ENCODE data around the gene FRMPD2.
"Not testable (repeated sequence)": the region's sequence is repeated elsewhere in the genome, so short reads cannot be mapped to it uniquely, and the experiment has no call there.

Gene FRMPD2

GRCh38 chr10:48205918-48206317 lies 68.6 kb downstream of the FRMPD2 start:
- Histone ChIP-seq H3K9me3 (ENCODE audit: control insufficient read depth, insufficient read depth, low read length) (no peaks in the 10 kb centered on the region), H3K36me3 (ENCODE audit: insufficient read depth, low read length) (no peaks in the 10 kb centered on the region), H3K9ac (ENCODE audit: low read depth, low read length) (no peak overlapping the region), H3K4me1 (ENCODE audit: insufficient read depth, low read length) (no peaks in the 10 kb centered on the region)

- H3K4me1 ChIP-seq (ENCODE audit: insufficient read depth, low read length), result no peaks in the 10 kb centered on the region
- H3K9me3 ChIP-seq (ENCODE audit: control insufficient read depth, insufficient read depth, low read length), result no peaks in the 10 kb centered on the region; the same call in 1 of the 2 replicates
- no peak overlapping the region for H3K9ac ChIP-seq (ENCODE audit: low read depth, low read length)
- no peaks in the 10 kb centered on the region for H3K36me3 ChIP-seq (ENCODE audit: insufficient read depth, low read length)
Observed at GRCh38 chr10:48199580-48200377, 74.7 kb downstream of the FRMPD2 start.

- H3K9me3 ChIP-seq (ENCODE audit: control insufficient read depth, insufficient read depth, low read length), result no peaks in the 10 kb centered on the region; the same call in 1 of the 2 replicates
- H3K9ac ChIP-seq (ENCODE audit: low read depth, low read length), result no peak overlapping the region
- H3K36me3 ChIP-seq (ENCODE audit: insufficient read depth, low read length), result no peaks in the 10 kb centered on the region
- H3K4me1 ChIP-seq (ENCODE audit: insufficient read depth, low read length), result 0 out of 2 replicates have a peak, but pooled peaks cover 3% of the 10 kb centered on the region
Observed at GRCh38 chr10:48197236-48197899, 77.1 kb downstream of the FRMPD2 start.

- Histone ChIP-seq H3K9me3 (ENCODE audit: control insufficient read depth, insufficient read depth, low read length) (no peaks in the 10 kb centered on the region; the same call in 1 of the 2 replicates), H3K4me1 (ENCODE audit: insufficient read depth, low read length) (0 out of 2 replicates have a peak, but pooled peaks cover 3% of the 10 kb centered on the region)
Observed at GRCh38 chr10:48195803-48196202, 78.7 kb downstream of the FRMPD2 start.

GRCh38 chr10:48194830-48195229 lies 79.7 kb downstream of the FRMPD2 start:
- no peak overlapping the region for H3K9ac ChIP-seq (ENCODE audit: low read depth, low read length)
- no peaks in the 10 kb centered on the region; the same call in 1 of the 2 replicates for H3K9me3 ChIP-seq (ENCODE audit: control insufficient read depth, insufficient read depth, low read length)
- H3K36me3 ChIP-seq (ENCODE audit: insufficient read depth, low read length), result no peaks in the 10 kb centered on the region
- H3K4me1 ChIP-seq (ENCODE audit: insufficient read depth, low read length), result 0 out of 2 replicates have a peak, but pooled peaks cover 3% of the 10 kb centered on the region

More at GRCh38 chr10:48195803-48196202, 78.7 kb downstream of the FRMPD2 start:
- H3K36me3 ChIP-seq (ENCODE audit: insufficient read depth, low read length), result no peaks in the 10 kb centered on the region
- H3K9ac ChIP-seq (ENCODE audit: low read depth, low read length), result no peak overlapping the region

GRCh38 chr10:48193556-48193955 lies 80.9 kb downstream of the FRMPD2 start:
- Histone ChIP-seq H3K9ac (ENCODE audit: low read depth, low read length) (no peak overlapping the region), H3K36me3 (ENCODE audit: insufficient read depth, low read length) (no peaks in the 10 kb centered on the region), H3K9me3 (ENCODE audit: control insufficient read depth, insufficient read depth, low read length) (no peaks in the 10 kb centered on the region), H3K4me1 (ENCODE audit: insufficient read depth, low read length) (0 out of 2 replicates have a peak, but pooled peaks cover 3% of the 10 kb centered on the region)

- H3K9ac ChIP-seq (ENCODE audit: low read depth, low read length), result no peak overlapping the region
- H3K36me3 ChIP-seq (ENCODE audit: insufficient read depth, low read length), result no peaks in the 10 kb centered on the region
- no peaks in the 10 kb centered on the region for H3K9me3 ChIP-seq (ENCODE audit: control insufficient read depth, insufficient read depth, low read length)
- 0 out of 2 replicates have a peak, but pooled peaks cover 3% of the 10 kb centered on the region for H3K4me1 ChIP-seq (ENCODE audit: insufficient read depth, low read length)
Observed at GRCh38 chr10:48192881-48193450, 81.5 kb downstream of the FRMPD2 start.

- 0 out of 2 replicates have a peak, but pooled peaks cover 3% of the 10 kb centered on the region for H3K4me1 ChIP-seq (ENCODE audit: insufficient read depth, low read length)
- no peaks in the 10 kb centered on the region for H3K9me3 ChIP-seq (ENCODE audit: control insufficient read depth, insufficient read depth, low read length)
- H3K9ac ChIP-seq (ENCODE audit: low read depth, low read length), result no peak overlapping the region
- H3K36me3 ChIP-seq (ENCODE audit: insufficient read depth, low read length), result no peaks in the 10 kb centered on the region
Observed at GRCh38 chr10:48187713-48188485, 86.6 kb downstream of the FRMPD2 start.

GRCh38 chr10:48187126-48187525 lies 87.4 kb downstream of the FRMPD2 start:
- Histone ChIP-seq H3K36me3 (ENCODE audit: insufficient read depth, low read length) (no peaks in the 10 kb centered on the region), H3K9ac (ENCODE audit: low read depth, low read length) (no peak overlapping the region), H3K4me1 (ENCODE audit: insufficient read depth, low read length) (no peaks in the 10 kb centered on the region), H3K9me3 (ENCODE audit: control insufficient read depth, insufficient read depth, low read length) (no peaks in the 10 kb centered on the region)

GRCh38 chr10:48186264-48186804 lies 88.2 kb downstream of the FRMPD2 start:
- not testable (repeated sequence) for H3K9ac ChIP-seq (ENCODE audit: low read depth, low read length); H3K36me3 ChIP-seq (ENCODE audit: insufficient read depth, low read length); H3K4me1 ChIP-seq (ENCODE audit: insufficient read depth, low read length); H3K9me3 ChIP-seq (ENCODE audit: control insufficient read depth, insufficient read depth, low read length)

- H3K4me1 ChIP-seq (ENCODE audit: insufficient read depth, low read length), result no peaks in the 10 kb centered on the region
- no peak overlapping the region for H3K9ac ChIP-seq (ENCODE audit: low read depth, low read length)
- no peaks in the 10 kb centered on the region for H3K9me3 ChIP-seq (ENCODE audit: control insufficient read depth, insufficient read depth, low read length)
- H3K36me3 ChIP-seq (ENCODE audit: insufficient read depth, low read length), result no peaks in the 10 kb centered on the region
Observed at GRCh38 chr10:48184224-48184623, 90.3 kb downstream of the FRMPD2 start.

GRCh38 chr10:48172715-48173114 lies 101.8 kb downstream of the FRMPD2 start:
- not testable (repeated sequence) for H3K9ac ChIP-seq (ENCODE audit: low read depth, low read length)

GRCh38 chr10:48160670-48161069 lies 113.8 kb downstream of the FRMPD2 start:
- H3K9ac ChIP-seq (ENCODE audit: low read depth, low read length); H3K9me3 ChIP-seq (ENCODE audit: control insufficient read depth, insufficient read depth, low read length); H3K36me3 ChIP-seq (ENCODE audit: insufficient read depth, low read length); H3K4me1 ChIP-seq (ENCODE audit: insufficient read depth, low read length): not testable (repeated sequence)

More at GRCh38 chr10:48172715-48173114, 101.8 kb downstream of the FRMPD2 start:
- H3K36me3 ChIP-seq (ENCODE audit: insufficient read depth, low read length); H3K4me1 ChIP-seq (ENCODE audit: insufficient read depth, low read length); H3K9me3 ChIP-seq (ENCODE audit: control insufficient read depth, insufficient read depth, low read length): not testable (repeated sequence)

GRCh38 chr10:48160163-48160562 lies 114.3 kb downstream of the FRMPD2 start:
- not testable (repeated sequence) for H3K9ac ChIP-seq (ENCODE audit: low read depth, low read length); H3K9me3 ChIP-seq (ENCODE audit: control insufficient read depth, insufficient read depth, low read length); H3K4me1 ChIP-seq (ENCODE audit: insufficient read depth, low read length); H3K36me3 ChIP-seq (ENCODE audit: insufficient read depth, low read length)

Data from ES-I3 (cell line).